Measurements from ENCODE around the gene ADNP2.

ADNP2 gene

DNA sequence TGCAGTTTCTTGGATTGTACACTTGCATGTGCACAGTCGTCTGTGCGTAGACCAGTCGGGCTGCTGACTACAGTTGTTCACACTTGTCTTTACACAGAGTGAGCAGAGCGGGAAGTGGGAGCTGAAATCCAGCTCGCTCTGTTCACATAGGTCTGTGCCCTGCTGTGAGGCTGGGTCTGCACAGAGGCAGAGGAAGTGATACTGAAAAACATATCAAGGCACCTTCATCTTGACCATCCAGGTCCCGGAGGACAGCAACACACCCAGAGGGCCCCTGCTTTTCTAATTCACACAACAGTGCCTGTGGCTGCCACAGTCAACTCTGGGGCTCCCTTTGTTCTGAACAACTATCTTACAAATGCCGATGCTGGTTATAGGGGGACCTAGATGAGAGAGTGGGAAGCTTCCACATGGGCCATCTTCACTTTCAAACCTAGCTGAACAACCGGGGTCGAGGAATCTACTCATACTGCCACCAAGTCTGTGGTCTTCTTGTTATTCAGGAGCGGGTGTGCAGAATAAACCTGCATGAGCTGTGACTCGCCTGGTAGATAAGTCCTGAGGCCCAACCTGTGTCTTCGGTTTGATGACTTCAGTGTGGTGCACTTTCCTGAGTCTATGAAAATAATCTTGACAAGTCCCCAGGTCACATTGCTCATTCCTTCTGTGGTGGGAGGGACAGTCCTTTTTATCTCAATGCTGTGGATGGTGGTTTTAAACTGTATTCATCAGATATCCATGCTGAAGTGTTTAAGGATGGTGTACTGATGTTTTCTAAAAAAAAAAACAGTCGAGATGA lies 3.5 kb upstream of the ADNP2 start:
- TF ChIP-seq CTCF (IDR thresholded peaks at IDR 0.05; ENCODE audit: insufficient read depth, low read depth, low read length, missing control alignments): no peak
- peak; percentile 36 for DNase-seq (ENCODE audit: low read depth)

DNA sequence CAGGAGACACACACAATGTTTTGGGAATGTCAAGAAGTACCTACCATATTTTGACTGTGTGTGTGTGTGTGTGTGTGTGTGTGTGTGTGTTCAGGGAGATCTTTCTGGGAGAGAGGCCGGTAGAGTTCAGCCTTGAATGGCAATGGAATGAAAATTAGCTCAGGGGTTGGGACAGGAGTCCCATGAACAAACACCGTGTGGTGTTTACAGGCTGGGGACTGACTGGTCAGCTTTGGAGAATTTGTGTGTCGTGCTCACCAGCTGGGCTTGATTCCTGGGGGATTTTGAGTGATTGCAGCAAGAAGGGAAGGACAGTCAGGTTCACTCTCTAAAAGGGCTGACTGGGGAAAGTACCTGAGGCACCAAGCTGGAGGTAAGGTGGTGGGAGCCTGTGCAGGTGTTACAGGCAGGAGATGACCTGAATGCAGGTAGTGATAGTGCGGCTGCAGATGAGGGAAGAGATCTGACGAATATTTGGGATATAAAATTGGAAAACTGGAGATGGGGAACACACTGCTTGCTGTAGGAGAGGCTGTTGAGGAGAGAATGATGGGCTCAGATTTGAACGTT lies 2.5 kb upstream of the ADNP2 start:
- no peak for TF ChIP-seq CTCF (IDR thresholded peaks at IDR 0.05; ENCODE audit: insufficient read depth, low read depth, low read length, missing control alignments)
- no peak overlapping the region for H3K4me3 ChIP-seq (ENCODE audit: low read length)
- DNase-seq (ENCODE audit: low read depth): no peak

More for the DNA sequence above, 3.5 kb upstream of the ADNP2 start:
- no peak overlapping the region for H3K4me3 ChIP-seq (ENCODE audit: low read length)

DNA sequence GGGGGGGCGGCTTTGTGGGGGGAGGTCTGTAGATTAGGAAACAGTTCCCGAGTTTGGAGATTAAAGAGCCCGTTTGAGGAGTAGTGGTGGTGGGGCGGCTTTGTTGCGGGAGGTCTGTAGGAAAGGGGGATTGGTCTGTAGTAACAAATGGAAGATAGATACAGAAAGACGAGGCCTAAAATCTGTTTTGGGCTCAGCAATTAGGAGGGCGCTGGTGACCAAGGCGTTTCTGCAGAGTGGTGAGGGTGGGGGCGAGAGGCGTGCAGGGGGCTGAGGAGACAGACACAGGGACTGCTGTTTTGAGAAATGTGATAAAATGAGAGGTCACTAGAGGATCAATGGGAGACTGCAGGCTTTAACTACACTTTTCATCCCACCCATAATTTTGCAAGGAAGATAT lies 1.6 kb upstream of the ADNP2 start:
- H3K4me3 ChIP-seq (ENCODE audit: low read length): no peak overlapping the region
- TF ChIP-seq CTCF (IDR thresholded peaks at IDR 0.05; ENCODE audit: insufficient read depth, low read depth, low read length, missing control alignments): no peak
- no peak for DNase-seq (ENCODE audit: low read depth)

- TF ChIP-seq CTCF (IDR thresholded peaks at IDR 0.05; ENCODE audit: insufficient read depth, low read depth, low read length, missing control alignments): no peak
- no peak overlapping the region for H3K4me3 ChIP-seq (ENCODE audit: low read length)
- no peak for DNase-seq (ENCODE audit: low read depth)
Measured at GRCh38 chr18:80108121-80108536, 933 bp upstream of the ADNP2 start.

DNA sequence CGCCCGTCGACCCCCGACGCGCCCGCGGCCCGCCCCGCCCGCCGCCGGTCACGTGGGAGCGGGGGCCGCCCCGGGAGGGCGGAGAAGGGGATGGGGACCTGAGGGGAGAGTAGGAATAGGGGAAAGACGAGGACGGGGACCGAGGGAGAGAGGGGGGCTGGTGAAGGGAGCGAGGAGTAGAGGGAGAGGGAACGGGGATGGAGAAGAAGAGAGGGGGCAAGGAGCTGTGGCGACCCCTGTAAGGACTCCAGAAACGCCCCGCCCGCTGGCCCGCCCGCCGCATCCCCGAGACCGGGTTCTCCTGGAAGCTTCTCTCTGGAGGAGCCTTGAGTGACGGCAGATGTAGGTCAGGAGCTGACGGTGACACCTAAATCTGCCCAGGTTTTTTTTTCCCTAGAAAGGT lies 615 bp downstream of the ADNP2 start:
- H3K4me3 ChIP-seq (ENCODE audit: low read length): peak overlapping the region; percentile 67
- peak; percentile 53 for DNase-seq (ENCODE audit: low read depth)
- no peak for TF ChIP-seq CTCF (IDR thresholded peaks at IDR 0.05; ENCODE audit: insufficient read depth, low read depth, low read length, missing control alignments)

DNA sequence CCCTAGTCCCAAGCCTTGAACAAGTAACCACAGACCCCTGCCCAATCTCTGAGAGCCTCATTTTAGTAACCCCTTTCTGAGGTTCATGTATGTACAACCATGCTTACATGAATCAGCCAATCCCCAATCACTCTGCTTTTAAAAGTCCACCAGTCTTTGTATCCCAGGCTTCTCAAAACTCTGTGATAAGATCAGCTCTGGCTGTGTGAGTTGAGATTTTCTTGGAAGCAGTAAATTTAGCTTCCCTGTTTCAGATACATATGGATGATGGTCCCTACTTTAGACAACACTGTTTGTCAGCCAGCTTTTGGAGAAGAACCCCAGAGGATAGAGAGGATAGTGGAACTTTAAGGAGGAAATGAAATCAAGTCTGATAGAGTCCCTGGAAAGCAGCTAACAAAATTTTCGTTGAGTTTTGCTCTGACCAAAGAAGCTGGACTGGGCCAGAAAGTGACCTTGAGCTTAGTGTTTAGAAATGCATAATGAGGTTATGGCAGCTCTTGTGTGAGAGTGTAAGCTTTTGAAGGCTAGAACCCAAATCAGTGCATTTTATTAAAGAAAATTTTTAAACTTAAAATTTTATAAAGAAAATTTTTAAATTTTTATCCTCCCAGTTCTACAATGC lies 3.7 kb downstream of the ADNP2 start:
- no peak overlapping the region for H3K4me3 ChIP-seq (ENCODE audit: low read length)
- TF ChIP-seq CTCF (IDR thresholded peaks at IDR 0.05; ENCODE audit: insufficient read depth, low read depth, low read length, missing control alignments): no peak
- DNase-seq (ENCODE audit: low read depth): no peak
